ENCODE data around the gene KDM5C. TPM values are rescaled to one million over a fixed set of nuclear protein-coding genes. Genes with fewer than 3 reads are reported as not detected.

The KDM5C gene
- total RNA-seq: 97.3 and 104 TPM in 2 replicates

DNA sequence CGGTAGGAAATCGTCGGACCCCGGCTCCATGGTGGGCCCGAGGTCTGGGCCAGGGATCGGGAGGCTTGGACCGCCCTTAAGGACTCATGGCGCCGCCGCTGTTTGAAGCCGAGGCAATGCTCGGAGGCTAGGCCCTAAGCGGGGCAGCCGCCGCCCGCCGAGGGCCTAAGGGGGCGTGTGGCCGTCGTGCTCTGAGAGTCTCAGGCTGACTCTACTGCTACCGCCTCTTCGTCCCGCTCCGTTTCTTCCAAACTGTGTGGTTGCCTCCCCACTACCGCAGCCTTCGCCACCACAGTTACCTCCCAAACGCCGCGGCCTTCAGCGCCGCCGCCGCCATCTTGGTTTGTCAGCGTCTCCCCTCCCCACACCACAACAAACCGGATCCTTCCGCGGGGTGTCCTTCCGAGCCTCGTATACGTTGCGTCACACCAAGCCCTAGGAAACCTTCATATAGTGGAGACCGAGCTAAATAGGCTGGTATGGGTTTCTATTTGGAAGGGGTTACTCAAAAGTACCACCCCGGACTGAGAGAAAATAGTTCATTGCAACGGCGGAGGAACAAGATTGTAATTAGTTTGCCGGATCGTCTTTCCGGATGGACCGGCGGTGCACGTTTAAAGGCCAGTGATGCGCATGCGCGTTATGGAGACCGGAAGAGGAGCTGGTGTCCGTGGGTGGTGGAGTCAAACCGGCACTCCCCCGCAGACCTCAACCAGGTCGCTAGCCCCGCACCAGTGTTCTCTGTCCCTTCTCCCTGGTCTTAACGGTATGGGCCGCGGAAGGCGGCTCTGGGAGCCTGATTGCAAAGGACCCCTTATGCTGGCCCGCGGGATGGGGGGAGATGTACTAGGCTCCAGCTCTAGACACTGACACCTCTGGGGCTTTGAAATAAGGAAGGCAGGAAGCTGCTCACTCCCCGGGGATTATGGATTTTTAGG, at the start of gene KDM5C:
Gene KDM5C, minus strand, starts transcription at position 348 of the 938 bp plus-strand sequence. Its CDS starts 318 bp downstream, at position 30.
- intact Hi-C loops (cut with micrococcal nuclease): loop anchor here (1.0 to 10.0 kb wide), 9 partner anchors 64 to 1940 kb away; partner anchors contain the start of genes HUWE1, KANTR, PFKFB1 and PHF8

DNA sequence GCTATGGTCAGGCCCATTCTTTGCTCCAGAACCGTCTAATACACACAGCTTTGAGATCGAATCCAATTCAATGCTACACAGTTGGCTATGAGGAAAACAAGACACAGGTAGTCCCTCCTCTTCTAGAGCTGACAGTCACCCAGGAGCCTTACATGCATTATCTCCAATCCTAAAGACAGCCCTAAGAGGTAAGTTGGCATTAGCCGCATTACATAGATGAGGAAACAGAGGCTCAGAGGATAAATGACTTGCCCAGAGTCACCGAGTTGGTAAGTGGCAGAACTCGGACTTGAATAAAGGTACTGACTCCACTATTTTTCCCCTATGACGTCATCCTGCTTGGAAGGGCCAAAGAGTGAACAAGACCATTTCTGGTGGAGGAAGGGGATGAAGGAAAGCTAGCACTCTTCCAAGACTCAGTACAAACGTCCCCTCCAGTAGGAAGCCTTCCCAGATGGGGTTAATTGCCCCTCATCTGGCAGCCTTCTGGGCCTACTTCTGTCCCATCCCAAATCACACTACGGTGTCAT, 47.9 kb upstream of the KDM5C start:
- intact Hi-C loops (cut with micrococcal nuclease): no loop called here

DNA sequence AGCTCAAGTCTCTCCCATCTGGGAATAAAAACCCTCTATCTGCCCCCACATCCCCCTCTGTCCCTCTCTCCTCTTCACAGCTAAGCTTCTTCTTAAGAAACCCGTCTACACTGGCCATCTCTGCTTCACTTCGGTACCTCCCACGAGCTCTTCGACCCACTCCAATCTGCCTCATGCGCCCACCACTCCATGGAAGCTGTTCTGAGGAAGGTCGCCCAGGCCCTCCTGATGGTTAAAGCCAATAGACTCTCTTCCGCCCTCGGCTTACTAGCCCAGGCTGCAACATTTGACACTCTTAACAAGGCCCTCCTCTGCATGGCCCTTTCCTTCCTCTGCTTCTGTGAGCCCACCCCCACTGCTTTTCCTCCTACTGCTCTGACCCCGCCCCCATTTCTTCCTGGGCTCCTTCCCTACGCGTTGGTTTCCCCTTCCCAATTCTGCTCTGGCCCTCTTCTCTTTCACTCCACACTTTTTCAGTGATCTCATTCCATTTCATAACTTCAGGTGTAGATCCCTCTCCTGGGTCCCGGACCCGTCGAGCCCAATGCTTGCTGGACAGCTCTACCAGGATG, 44.6 kb upstream of the KDM5C start:
- intact Hi-C loops (cut with micrococcal nuclease): no loop called here

DNA sequence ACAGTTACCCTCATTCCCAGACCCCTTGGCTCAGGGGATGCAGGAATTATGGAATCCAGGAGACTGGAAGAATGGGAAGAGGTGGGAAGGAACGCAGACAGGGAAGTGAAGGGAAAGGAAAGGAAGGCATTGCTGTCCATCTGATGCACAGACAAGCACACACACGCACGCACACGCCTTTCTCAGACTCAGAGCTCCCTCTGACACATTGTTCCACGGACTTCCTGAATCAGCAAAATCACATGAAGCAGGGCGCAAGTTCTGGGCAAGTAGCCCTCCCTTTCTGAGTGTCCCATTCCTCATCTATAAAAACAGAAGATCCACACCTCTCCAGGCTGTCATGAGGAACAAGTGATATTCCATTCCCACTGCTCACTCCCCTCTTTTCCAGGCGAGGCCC, 43.2 kb upstream of the KDM5C start:
- intact Hi-C loops (cut with micrococcal nuclease): no loop called here

DNA sequence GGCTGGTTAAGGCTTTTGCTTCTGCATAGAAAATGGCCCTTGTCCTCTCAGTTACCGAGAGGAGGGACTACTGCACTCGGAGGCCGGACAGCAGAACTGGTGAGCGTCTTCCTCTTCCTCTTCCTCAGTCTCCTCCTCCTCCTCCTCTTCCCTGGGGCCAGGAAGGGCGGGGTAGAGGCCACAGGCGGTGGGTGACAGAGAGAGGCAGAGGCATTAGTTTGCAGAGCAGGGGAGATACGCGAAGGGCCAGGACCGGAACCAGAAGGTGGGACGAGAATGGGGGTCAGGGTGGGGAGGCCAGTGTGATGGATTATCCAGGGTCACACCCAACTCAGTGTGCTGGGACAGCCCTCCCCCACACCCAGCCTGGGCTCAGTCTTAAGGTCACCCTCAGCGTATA, 41.9 kb upstream of the KDM5C start:
- intact Hi-C loops (cut with micrococcal nuclease): no loop called here

DNA sequence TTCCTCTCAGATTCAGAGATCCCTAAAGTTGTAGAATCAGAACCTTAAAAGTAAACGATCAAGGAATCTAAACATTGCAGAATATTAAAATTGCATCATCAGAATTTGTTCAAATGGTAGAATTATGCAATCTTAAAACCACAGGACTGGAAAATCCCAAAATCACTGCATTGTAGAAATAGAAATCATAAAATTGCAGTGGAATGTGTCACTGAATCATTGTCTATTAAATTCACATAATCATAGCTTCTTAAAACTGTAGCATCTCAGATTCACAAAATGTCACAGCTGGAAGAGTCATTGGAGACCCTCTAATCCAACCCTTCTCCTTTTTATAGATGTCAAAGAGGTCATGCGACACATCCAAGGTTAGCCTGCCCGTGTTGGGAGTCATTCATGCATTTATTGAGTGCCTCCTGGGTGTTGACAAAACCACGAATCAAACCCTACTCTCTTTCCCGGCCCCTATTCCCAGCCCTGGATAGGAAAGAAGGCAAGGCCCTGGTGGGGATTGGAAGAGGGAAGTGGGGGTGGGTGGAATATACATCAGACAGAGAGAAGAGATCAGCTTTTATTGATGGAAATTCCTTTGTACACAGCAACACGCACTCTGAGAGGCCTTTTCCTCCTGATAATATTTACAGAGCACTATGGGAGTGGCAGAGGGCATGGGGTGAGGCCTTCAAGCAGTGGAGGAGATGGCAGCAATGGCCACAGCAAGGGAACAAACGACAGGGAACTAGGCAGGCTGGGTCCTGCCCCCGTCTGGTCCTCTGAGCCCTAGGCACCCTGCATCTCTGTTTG, 41.0 kb upstream of the KDM5C start:
- intact Hi-C loops (cut with micrococcal nuclease): no loop called here

DNA sequence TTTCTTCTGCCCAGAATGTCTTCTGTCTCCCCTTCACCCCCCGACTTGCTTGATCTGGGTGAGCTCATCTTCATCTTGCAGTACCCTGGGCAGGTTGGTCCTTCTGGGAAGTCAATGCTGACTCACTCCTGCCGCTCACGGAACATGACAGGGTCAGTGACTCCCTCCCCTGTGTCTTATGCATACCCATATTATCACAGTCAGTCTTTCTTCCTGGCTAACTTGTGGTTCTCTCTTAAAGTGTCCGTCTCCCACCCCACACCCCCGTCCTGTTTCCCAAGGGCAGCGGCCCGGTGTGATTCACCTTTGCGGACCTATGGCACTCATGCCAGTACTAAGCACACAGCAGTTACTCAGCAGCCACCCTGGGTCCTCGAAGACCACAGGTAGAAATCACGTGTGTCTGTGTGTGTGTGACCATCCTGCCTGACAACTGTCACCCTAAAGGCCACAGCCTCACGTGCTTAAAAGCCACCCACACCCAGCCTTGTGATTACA, 38.6 kb upstream of the KDM5C start:
- intact Hi-C loops (cut with micrococcal nuclease): no loop called here

DNA sequence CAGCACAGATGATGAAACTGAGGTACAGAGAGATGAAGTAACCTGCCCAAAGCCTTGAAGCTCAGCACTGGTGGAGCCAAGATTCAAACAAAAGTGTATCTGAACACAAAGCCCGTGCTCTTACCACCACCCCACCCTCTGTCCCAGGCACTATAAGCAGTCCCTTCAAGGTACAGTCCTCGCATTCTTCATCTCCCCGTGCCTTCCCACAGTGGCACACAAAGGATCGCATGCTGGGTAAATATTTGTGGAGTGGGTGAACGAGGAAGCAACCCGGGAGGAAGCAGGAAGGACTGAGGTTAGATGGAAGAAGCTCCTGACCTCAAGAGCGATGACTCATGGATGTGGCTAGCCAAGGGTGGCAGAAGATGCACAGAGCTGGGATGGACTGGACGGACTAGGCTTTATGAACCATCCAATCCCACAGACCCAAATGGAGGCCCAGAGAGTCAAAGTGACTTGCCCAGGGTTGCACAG, 37.9 kb upstream of the KDM5C start:
- intact Hi-C loops (cut with micrococcal nuclease): no loop called here

DNA sequence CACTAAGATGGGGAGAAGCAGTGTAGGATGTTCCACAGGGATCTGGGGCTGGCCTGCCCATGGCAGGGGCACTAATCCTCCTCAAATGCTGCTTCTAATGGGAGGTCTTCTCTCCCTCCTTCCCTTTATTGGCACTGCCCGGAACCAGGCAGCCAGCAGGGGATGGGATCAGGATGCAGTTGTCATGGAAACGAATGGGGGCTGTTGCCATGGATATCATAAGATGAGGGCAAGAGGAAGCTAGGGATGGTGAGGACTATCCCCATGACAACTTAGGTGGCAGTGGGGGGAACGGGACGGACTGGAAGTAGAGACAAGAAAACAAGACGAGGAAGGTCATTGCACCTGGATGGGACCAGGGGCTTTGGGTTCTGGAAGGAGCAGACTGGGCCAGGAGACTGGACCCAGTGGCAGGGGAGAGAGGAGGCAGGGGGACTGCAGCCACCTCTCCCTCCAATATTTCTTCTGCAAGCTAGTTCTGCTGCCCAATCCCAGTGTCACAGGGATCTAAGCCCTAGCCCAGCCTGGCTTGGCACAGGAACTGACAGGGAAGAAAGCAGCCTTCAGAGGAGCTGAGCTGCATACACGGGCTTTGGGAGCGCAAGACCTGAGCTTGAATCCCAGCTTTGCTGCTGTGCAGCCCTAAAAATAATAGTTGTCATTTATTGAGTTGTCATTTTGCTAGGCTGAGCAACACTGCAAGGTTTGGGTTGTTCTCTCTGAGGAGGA, 37.3 kb upstream of the KDM5C start:
- intact Hi-C loops (cut with micrococcal nuclease): no loop called here

DNA sequence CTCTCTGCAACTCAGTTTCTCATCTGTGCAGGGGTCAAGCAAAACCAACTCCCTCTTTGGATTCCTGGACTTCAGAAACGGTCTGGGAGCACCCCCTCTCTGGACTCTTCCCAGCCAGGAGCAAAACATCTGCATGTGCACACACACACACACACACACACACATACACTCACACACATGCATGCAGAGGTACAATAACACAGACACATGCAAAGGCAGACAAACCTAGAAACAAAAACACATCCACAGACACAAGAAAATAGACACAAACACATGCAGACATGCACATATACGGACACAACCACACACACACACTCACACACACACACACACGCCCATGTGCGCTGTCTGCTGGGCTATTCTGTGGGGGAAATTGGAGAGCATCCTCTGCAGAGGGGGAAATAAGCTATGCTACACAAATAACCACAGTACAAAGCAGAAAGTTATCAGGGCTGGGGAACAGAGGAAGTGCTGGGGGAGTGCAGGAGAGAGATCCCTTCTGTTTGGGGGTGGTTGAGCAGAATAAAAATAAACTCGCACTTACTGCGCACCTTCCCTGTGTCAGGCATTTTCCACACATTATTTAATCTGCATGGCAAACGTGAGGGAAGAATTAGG, 36.5 kb upstream of the KDM5C start:
- intact Hi-C loops (cut with micrococcal nuclease): no loop called here

DNA sequence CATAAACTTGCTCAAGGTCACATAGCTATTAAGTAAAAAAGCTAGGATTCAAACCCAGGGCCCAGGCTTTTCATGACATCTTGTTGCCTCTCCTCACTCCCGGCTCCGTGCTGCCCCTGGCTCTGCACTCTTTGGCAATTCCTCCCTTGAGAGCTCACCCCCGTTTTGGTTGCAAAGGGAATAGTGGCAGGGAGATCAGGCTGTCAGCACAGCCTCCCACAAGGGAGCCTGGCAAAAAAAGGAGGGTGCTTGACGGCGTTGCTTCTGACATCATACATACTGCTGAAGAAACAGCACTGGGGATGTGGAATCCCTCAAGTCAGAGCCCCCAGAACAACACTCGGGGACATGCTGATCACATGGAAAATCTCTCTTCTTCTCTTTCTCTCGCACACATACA, 35.8 kb upstream of the KDM5C start:
- intact Hi-C loops (cut with micrococcal nuclease): no loop called here

DNA sequence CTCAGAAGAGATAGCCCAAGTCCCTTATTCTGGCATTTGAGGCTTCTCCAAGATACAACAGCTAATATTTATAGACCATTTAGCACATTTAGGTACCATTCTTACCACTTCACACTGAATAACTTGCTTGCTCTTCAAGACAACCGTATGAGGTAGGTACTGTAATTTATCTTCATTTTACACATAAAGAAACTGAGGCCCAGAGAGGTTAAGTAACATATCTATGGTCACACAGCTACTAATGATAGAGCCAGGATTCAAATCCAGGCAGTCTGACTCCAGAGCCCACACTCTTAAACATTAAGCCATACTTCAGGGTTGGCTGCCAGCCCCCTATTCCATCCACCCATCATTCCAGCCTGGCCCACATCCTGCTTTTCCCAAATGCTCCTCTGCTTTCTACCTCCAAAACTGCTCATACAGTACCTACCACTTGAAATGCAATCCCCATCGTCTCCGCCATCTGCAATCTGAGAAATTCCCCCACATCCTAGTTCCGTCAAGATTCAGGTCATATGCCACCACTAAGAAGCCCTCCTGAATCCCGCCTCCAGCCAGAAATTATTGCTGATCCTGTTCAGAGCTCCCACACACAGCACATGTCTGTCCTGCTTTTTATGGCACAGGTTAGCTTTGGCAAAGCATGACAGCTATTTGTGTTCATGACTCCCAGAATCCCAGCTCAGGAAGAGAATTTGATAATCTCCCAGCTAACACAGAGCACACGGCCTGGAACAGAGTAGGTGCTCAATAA, 32.8 kb upstream of the KDM5C start:
- intact Hi-C loops (cut with micrococcal nuclease): no loop called here

DNA sequence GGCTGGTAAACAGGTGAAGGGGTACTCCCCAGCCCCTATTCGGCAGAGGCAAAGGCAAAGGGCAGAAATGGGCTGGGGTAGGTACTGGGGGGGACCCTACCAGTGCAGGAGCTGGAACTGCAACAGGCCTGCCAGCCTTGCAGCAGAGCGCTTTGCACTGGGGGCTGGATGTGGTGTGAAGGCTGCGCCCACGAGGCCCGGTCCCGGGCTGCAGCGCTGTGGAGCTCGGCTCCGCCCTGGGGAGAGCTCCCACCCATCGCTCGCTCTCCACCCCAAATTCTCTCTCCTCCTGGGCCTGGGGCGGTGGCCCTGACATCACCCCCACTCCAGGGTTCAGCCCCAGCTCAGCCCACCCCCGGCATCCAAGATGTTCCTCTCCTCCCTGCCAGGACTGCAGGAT, 32.2 kb upstream of the KDM5C start:
- intact Hi-C loops (cut with micrococcal nuclease): no loop called here

DNA sequence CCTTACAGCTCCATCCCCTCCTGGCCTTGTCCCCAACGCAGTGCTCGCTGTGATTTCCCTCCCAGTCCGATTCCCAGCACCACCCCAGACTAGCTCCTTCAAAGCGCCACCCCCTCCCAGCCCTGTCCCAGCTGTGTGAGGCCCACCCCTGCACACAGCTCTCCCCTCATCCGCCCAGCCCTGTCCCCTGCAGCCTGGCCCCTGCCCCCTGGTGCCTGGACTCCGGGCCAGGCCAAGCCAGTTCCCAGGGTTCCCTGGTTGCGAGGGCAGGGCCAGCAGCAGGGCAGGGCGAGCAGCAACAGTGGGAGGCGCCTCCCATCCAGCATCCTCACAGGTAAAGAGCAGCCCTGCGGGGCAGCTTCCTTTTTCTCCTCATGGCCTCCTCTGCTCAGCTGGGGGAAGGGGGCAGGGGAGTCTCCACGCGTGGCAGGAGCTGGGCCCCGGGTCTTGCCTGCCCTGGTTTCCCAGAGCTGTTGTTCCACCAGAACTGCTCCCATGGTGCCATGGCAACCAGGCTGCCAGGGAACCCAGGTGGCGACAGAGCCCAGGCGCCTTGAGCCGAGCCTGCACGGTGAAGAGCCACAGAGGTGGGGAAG, 31.5 kb upstream of the KDM5C start:
- intact Hi-C loops (cut with micrococcal nuclease): no loop called here

DNA sequence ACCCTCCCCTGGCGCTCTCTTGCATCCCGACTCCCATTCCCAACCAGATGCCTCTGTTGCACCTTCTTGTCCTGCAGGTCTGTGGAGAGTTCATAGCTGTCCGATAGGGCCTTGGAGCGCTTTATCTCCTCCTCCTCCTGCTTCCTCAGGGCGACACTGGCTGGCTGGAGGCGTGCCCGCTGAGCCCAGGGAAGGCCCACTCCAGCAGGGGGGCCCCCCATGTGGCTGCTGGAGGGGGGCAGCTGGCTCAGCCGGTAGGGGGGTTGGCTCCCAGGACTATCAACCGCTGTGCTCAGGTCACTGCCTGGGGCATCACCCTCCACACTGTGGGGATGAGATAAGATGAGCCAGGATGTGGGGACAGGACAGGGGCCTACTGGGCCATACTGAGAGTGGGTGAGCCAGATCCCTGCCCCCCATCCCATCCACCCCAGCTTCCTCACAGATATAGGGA, 30.8 kb upstream of the KDM5C start:
- intact Hi-C loops (cut with micrococcal nuclease): no loop called here

DNA sequence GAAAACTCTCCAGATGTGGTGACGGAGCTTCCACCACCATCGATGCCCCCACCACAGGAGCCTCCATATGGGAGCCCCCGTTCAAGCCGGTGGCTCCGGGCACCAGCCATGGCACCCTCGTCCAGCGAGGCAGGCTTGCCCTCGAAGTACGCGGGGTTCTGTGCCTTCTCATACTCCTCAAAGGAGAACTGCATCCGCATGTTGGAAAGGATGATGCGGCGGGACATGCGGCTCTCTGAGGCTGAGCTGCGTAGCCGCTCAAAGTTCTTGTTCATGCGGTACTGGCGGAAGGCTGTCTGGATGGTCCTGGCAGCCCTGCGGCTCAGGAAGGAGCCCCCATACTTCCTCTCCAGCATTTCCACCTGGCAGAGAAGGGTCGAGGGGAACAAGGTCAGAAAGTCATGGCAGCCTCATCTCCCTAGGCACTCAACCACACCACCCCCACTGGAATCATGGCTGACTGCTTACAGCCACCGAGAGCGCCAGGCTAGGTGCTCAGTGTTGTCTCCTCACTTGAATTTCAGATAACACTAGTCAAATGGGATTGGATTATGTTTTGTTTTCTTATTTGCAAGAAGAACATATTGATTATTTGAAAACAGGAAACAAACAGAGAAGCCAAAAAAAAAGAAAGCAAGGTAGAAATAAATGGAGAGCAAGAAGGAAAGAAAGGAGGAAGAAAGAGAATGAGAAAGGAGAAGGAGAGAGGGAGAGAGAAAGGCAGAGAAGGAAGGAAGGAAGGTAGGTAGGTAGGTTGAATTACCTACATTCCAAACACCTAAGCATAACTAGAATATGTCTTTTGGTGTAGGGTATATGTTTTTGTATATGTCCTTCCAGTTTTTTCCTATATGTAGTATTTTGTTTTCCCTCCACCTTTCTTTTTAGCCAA, 29.8 kb upstream of the KDM5C start:
- intact Hi-C loops (cut with micrococcal nuclease): no loop called here

DNA sequence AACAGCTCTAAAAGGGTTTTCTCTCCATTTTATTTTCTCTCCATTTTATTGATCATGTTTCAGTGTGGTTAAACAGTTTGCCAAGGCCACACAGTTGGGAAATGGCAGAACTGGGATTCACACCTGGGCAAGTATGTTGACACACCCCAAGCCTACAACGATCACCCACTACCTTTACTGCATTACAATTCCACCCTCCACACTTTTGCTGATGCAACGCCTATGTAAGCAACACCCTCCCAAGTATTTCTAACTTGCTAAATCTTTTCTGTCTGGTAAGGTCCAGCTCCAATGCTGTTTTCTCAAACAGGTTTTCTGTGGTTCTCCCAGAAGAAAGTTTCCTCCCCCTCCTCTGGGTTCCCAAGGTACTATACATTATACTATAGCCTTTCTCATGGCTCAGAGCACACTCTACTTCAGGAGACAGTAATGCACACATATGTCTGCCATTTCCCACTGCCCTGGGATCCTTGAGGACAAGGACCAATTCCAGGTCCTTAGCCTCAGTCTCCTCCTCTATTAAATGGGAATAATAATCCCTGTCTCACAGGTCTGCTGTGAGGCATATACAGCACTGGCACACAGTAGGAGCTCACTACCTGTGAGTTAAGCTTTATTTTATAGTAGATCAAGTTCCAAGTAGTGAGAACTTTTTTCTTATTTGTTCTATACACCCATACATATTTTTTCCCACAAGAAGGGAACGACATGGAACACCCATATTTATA, 28.4 kb upstream of the KDM5C start:
- intact Hi-C loops (cut with micrococcal nuclease): no loop called here

All from T-helper 1 cell treated with Interleukin-12 subunit alpha and Interleukin-12 subunit beta and Interleukin-4 antibody, amounts not matched to agents 30 ng/mL and 1 ng/mL, for 36 hours (primary cell).